Endothelial cell of umbilical vein (primary cell): ENCODE data around the gene ADSS1. TPM values are rescaled to one million over a fixed set of nuclear protein-coding genes. Genes with fewer than 3 reads are reported as not detected.

Experiments used
- BruUV-seq: library from RNA; stranded (reverse); fragments of 400-500 nt; replicated peaks from 2 replicates; lab custom pipeline; 2021; lab: Mats Ljungman, UMichigan
- CTCF ChIA-PET: fragments of 300-600, 350-600 bp; sonication (Branson Sonifier 250); formaldehyde crosslinking; loops from one replicate; lab custom pipeline; 2021; ENCODE audit warnings: antibody characterized with exemption, inconsistent platforms; lab: Charles Lee
- POLR2A ChIA-PET: fragments of 300-600, 350-600 bp; sonication (Branson Sonifier 250); formaldehyde crosslinking; loops from one replicate; lab custom pipeline; 2021; ENCODE audit warnings: antibody characterized with exemption, inconsistent platforms; lab: Charles Lee
- DNase-seq: peaks from one replicate; pipeline ENCODE4 v3.0.0-alpha.2; 2011; ENCODE audit warnings: low read depth, low spot score
- FAIRE-seq: peaks from 2 replicates; lab custom pipeline; 2011; peaks lifted over from hg19 to GRCh38; lab: Jason Lieb, UNC
- H2AFZ ChIP-seq: 2 replicates; pipeline ENCODE4 v1.6.0; 2012; ENCODE audit warnings: low read depth, low read length, control low read depth, inconsistent platforms
- H3K27ac ChIP-seq: 2 replicates; pipeline ENCODE4 v1.5.1; 2011; ENCODE audit warnings: low read depth, mild to moderate bottlenecking, control low read depth, low read length, moderate library complexity; ENCODE audit not compliant: insufficient read depth
- H3K27me3 ChIP-seq, 2 experiments: 2 replicates each; pipeline versions ENCODE4 v1.6.0 to v1.6.1; 2011; ENCODE audit warnings: low read length in 2 of 2, mixed read lengths in 1 of 2; ENCODE audit not compliant: control insufficient read depth in 2 of 2, insufficient read depth in 2 of 2
- H3K36me3 ChIP-seq, 2 experiments: 2 replicates in 1 of 2; 3 replicates in 1 of 2; pipeline ENCODE4 v1.5.1; 2011; ENCODE audit warnings: low read length in 2 of 2, mild to moderate bottlenecking in 1 of 2, moderate library complexity in 1 of 2; ENCODE audit not compliant: control insufficient read depth in 2 of 2, insufficient read depth in 2 of 2; ENCODE audit errors: extremely low read depth in 1 of 2
- H3K4me1 ChIP-seq: 3 replicates; pipeline ENCODE4 v1.5.1; 2011; ENCODE audit warnings: mild to moderate bottlenecking, low read length; ENCODE audit not compliant: control insufficient read depth, insufficient read depth; ENCODE audit errors: extremely low read depth
- H3K4me2 ChIP-seq: 2 replicates; pipeline ENCODE4 v1.6.1; 2011; ENCODE audit warnings: low read length, control low read depth, mixed read lengths; ENCODE audit not compliant: insufficient read depth
- H3K4me3 ChIP-seq, 3 experiments: fragments of 200-600 bp in 1 of 3; sonication (generic), shearing (Covaris generic) in 1 of 3; replicated peaks in 1 of 3; 2 replicates each; pipeline ENCODE4 v1.5.1; 2011 to 2016; ENCODE audit warnings: control low read depth in 3 of 3, low read length in 3 of 3, mild to moderate bottlenecking in 2 of 3, inconsistent platforms in 1 of 3, low read depth in 1 of 3, moderate library complexity in 1 of 3; ENCODE audit not compliant: insufficient read depth in 1 of 3
- H3K79me2 ChIP-seq: 2 replicates; pipeline ENCODE4 v1.6.0; 2012; ENCODE audit warnings: low read length, inconsistent platforms; ENCODE audit not compliant: control insufficient read depth, insufficient read depth
- H3K9ac ChIP-seq: replicated peaks from 2 replicates; pipeline ENCODE3; 2011; ENCODE audit warnings: low read length, control low read depth; ENCODE audit not compliant: insufficient read depth; ENCODE audit errors: extremely low read depth
- H3K9me1 ChIP-seq: replicated peaks from 3 replicates; pipeline ENCODE4 v1.6.0; 2011; ENCODE audit warnings: mild to moderate bottlenecking, low read length; ENCODE audit not compliant: control insufficient read depth, insufficient read depth; ENCODE audit errors: extremely low read depth
- H3K9me3 ChIP-seq: replicated peaks from 2 replicates; pipeline ENCODE4 v1.5.1; 2012; ENCODE audit warnings: low read length, inconsistent platforms; ENCODE audit not compliant: control insufficient read depth, insufficient read depth
- H4K20me1 ChIP-seq: replicated peaks from 2 replicates; pipeline ENCODE3; 2011; ENCODE audit warnings: mild to moderate bottlenecking, low read length; ENCODE audit not compliant: control insufficient read depth, insufficient read depth; ENCODE audit errors: extremely low read depth
- CTCF ChIP-seq, 2 donors: IDR thresholded peaks; 1 replicate in 1 of 2; 2 replicates in 1 of 2; pipeline ENCODE4 v1.5.1; 2011; ENCODE audit warnings: low read length in 2 of 2, mild to moderate bottlenecking in 2 of 2, moderate library complexity in 2 of 2, control low read depth in 1 of 2, inconsistent platforms in 1 of 2, low read depth in 1 of 2; ENCODE audit not compliant: insufficient read depth in 1 of 2; ENCODE audit errors: extremely low read depth in 1 of 2
- EZH2 ChIP-seq: IDR thresholded peaks from 2 replicates; pipeline ENCODE4 v1.6.1; 2012; ENCODE audit warnings: borderline replicate concordance, low read depth, mild to moderate bottlenecking, moderate library complexity, low read length, inconsistent platforms; ENCODE audit not compliant: severe bottlenecking
- FOS ChIP-seq: IDR thresholded peaks from 2 replicates; pipeline ENCODE4 v1.6.1; 2011; ENCODE audit warnings: mild to moderate bottlenecking, low read length, moderate library complexity, borderline replicate concordance; ENCODE audit not compliant: insufficient read depth
- GATA2 ChIP-seq: IDR thresholded peaks from 2 replicates; pipeline ENCODE4 v1.7.0; 2011; ENCODE audit warnings: low read depth, mild to moderate bottlenecking, moderate library complexity, mixed read lengths, low read length; ENCODE audit not compliant: insufficient read length, insufficient read depth
- JUN ChIP-seq: IDR thresholded peaks from 2 replicates; pipeline ENCODE4 v1.6.1; 2011; ENCODE audit warnings: borderline replicate concordance, low read depth; ENCODE audit not compliant: insufficient read length, insufficient read depth
- MAX ChIP-seq: IDR thresholded peaks from 2 replicates; pipeline ENCODE4 v1.6.1; 2011; ENCODE audit not compliant: insufficient read depth, insufficient read length
- MYC ChIP-seq: IDR thresholded peaks from one replicate; pipeline ENCODE4 v1.6.1; 2011; ENCODE audit warnings: mild to moderate bottlenecking, low read depth, low read length
- POLR2A ChIP-seq: IDR thresholded peaks from 2 replicates; pipeline ENCODE4 v1.6.1; 2012; ENCODE audit warnings: low read depth, mild to moderate bottlenecking, control low read depth, low read length
- POLR2AphosphoS5 ChIP-seq: IDR thresholded peaks from 2 replicates; pipeline ENCODE4 v1.6.1; 2012; ENCODE audit warnings: low read depth, mild to moderate bottlenecking, control low read depth, low read length, moderate library complexity; ENCODE audit not compliant: insufficient read depth
- dilution Hi-C: fragments of 300-500 bp; cut with MboI; formaldehyde crosslinking; loops from one replicate; pipeline ENCODE4 v1.15.0; 2019; ENCODE audit warnings: low sequenced_read_pairs; ENCODE audit not compliant: extremely low pct_ligation_motif_present
- intact Hi-C: fragments of 100-400 bp; cut with micrococcal nuclease; formaldehyde crosslinking; loops from one replicate; pipeline ENCODE4 v1.10.0; 2022
- polyA plus RNA-seq, 4 experiments: library from polyadenylated mRNA; depleted of rRNA in 3 of 4; stranded (reverse) in 3 of 4; unstranded in 1 of 4; fragments of >200 nt; gene quantifications; 2 replicates each; pipeline versions ENCODE4 v1.2.1 to v1.2.3, GENCODE V29; 2011 to 2012; ENCODE audit warnings: missing spikeins in 1 of 4
- total RNA-seq: library from RNA; stranded (reverse); gene quantifications from 2 replicates; pipeline ENCODE4 v1.2.3, GENCODE V29; 2021

Gene ADSS1
- total and polyA plus RNA-seq, 2 donors (not counting 3 experiments of a cell fraction or from before 2014, with no cell fraction given): 1.9 TPM

GRCh38 chr14:104791425-104791824 is 67.4 kb downstream of the ADSS1 start:
- FAIRE-seq (no peak), DNase-seq (no peak)
- dilution Hi-C loops (no loop called here), intact Hi-C loops (no loop called here)
- POLR2A ChIA-PET: no interaction called here
- TF ChIP-seq EZH2: no peak
- no peak for TF ChIP-seq FOS
- no peak for TF ChIP-seq MAX
- no peak for TF ChIP-seq POLR2AphosphoS5
- TF ChIP-seq CTCF (IDR thresholded peaks at IDR 0.05; ENCODE audit: extremely low read depth in 1 of 2, insufficient read depth in 1 of 2, low read depth in 1 of 2, low read length in 2 of 2): no peak
- no peak for TF ChIP-seq JUN
- TF ChIP-seq MYC: no peak
- TF ChIP-seq GATA2: no peak
- no peak for TF ChIP-seq POLR2A
- peaks cover 2 to 24% of the 10 kb centered on the region in 2 experiments for H3K36me3 ChIP-seq
- no peak overlapping the region for H3K9ac ChIP-seq
- H2AFZ ChIP-seq: no peak overlapping the region
- no peaks in the 10 kb centered on the region for H3K27me3 ChIP-seq
- H3K9me3 ChIP-seq: no peaks in the 10 kb centered on the region
- H3K4me1 ChIP-seq: peaks cover 10% of the 10 kb centered on the region
- no peak overlapping the region for H3K27ac ChIP-seq
- BruUV-seq: no TSS peak
- CTCF ChIA-PET: interaction anchor here (0.9 to 1.6 kb wide), 3 partner anchors 10 to 39 kb away, joined by 3 to 5 read pairs (median 4); partner anchors contain the start of genes SIVA1 and ZBTB42
- H4K20me1 ChIP-seq: no peaks in the 10 kb centered on the region
- H3K9me1 ChIP-seq: no peaks in the 10 kb centered on the region
- H3K4me2 ChIP-seq: no peak overlapping the region
- no peak overlapping the region for H3K4me3 ChIP-seq
- H3K79me2 ChIP-seq: peaks cover 68% of the 10 kb centered on the region
